Epidermal melanocyte (primary cell): ENCODE data around the gene BDKRB2.

Experiments used
- DNase-seq: peaks from one replicate; pipeline ENCODE4 v3.0.0; 2011; ENCODE audit warnings: low spot score; ENCODE audit not compliant: insufficient read length

Gene BDKRB2

DNA sequence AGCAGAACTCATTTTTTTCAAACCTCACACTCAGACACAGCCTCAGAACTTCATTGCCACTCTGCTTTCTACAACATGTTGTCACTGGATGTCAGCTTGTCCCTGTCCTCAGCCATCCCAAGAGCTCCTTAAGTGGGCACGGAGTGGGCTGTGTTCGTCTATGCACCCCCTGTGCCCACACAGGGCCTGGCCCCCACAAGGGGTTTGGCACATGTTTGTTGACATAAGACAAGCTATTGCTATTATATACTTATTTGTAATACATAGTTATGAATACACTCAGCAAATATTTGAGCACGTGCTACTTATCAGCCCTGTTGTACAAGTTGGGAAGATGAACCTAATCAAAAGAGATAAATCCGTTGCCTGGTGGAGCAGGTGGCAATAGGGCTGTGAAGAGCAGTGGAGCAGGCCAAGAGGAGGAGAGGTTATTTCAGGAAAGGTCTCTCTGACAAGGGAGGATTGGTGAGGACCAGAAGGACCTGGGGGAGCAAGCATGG, 47.1 kb downstream of the BDKRB2 start:
- no peak for DNase-seq

DNA sequence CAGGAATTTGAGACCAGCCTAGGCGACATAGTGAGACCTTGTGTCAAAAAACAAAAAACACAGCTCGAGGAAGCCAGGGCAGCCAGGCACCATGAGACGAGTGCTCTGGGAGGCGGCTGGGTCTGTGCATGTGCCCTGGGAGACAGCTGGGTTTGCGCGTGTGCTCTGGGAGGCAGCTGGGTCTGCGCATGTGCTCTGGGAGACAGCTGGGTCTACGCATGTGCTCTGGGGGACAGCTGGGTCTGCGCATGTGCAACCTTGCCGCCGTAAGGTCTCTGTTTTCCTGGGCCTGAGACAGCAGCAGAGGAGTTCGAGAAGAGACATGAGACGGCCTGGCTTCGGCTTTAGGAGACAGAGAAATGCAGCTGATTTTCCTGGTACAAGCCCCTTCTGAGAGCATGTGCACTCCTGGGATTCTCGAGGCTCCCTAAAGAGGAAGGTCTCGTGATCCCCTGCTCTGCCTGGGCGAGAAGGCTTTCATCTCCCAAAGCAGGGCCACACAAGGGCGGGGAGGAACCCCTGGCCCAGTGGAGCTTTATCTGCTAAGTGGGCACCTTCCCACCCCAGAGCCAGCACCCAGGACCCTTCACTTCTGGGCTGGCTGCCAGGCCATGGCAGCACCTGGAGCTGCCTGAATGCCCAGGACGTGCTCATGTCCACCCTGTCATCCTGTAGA, 47.8 kb downstream of the BDKRB2 start:
- no peak for DNase-seq

DNA sequence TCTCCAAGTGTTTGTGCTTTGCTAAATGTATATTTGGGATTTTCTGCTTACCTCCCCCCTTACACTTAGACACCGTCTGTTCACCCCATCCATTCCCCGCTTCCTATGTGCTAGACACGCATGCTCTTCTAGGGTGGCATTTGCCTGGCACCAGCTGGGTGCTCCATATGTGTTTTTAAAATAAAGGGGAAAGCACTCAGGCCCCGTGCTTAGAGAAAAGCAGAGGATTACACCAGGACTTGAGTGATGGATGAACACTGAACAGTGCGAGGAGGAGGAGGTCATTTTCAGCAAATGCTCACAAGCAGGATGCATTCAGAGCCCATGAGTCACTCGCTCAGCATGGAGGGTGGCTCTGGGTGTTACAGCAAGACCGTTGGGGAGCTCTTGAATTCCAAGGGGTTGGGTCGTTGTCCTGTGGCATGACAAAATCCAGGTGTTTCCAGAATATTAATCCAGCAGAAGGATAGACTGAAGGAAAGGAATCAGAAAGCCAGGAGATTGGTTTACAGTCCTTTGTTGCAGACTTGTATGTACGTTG, 48.4 kb downstream of the BDKRB2 start:
- DNase-seq = no peak

DNA sequence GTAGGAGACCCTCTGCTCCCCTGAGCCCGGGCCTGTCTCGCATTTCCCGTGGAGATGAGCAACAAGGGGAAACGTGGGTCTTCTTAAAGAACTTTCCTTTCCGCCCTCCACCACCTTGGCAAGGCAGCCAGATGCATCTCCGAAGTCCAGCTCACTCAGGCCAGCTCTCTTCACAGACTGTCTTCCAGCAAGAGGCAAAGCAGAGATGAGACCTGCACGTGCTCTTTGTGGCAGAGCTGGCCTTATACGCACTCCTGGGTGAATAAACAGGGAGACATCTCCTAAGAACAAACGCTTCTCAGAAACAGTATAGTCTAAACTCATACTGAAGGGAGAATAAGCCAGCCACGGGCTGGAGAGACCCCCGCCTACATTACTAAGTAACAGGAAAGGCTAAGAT, 50.0 kb downstream of the BDKRB2 start:
- DNase-seq = no peak

DNA sequence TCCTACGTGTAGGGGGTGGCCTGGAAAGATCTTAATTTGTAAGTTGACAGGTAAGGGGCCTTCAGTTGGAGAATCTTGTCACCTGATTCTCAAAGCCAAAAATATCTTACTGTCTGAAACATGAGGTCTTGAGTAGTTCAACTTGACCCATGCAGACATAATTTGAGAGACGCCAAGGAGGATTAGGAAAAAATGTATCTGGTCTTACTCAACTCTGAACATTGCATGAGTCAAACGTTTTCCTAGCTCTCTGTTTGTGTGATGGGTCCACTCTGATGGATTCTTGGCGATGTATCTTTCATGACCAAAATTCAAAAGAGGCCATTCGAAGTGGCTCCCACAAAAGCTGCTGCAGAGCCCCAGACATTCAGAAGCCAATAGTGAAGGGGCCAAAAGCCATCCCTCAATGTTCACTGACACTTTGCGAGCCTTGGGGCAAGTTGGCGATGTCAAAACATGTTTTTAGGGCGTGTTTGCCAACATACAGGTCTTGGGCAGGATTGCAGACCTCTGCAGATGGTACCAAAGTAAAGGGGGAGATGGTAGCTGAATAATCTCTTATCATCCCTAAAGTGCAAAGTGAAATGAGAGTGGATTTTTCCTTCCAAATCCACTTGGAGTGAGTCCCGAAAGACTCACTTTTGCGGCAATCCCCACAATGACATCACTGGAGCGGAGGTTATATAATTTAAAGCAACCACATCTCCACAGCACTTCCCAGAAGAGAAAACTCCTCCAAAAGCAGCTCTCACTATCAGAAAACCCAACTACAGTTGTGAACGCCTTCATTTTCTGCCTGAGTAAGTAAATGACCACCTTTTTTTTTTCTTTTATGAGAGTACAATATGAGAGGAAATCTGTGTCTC, 51.1 kb downstream of the BDKRB2 start, which contains the start of gene BDKRB1:
BDKRB1 (plus strand) TSS at position 710 of the 866 bp plus-strand sequence. CDS start 7,473 bp downstream, outside the sequence.
- no peak for DNase-seq

DNA sequence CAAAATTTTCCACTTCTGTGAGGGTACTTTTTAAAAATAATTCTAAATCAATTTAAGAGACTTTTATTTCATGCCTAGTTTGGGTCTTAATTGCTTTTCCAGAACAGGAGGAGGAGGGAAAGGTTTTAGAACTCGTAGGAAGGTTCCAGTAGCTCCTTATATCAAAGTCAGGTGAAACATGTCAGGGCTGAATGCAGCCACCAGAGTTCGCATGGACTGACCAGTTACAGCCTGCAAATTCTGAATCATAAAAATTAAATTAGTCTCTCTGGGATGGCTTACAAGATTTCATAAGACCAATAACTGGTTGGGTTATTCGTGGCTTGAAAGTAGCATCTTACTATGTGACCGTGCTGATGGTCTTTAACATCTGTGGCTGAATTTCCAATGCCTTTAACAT, 51.8 kb downstream of the BDKRB2 start:
- no peak for DNase-seq

DNA sequence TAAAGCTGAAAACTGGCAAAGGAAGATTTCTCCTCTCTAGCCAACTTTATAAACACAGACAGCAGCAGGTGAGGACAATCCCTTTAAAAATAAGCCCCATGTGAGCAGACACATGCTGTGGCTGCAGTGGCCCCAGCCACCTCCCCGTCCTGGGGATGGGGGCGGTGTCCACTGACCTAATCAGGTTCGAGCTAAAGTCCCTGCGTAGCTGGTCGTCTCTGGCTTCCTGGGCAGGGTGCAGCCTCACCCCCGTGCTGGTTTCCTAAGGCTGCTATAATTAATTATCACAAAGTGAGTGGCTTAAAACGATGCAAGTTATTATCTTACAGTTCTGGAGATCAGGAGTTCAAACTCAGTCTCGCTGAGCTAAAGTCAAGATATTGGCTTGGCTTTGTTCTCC, 52.4 kb downstream of the BDKRB2 start:
- DNase-seq = no peak

DNA sequence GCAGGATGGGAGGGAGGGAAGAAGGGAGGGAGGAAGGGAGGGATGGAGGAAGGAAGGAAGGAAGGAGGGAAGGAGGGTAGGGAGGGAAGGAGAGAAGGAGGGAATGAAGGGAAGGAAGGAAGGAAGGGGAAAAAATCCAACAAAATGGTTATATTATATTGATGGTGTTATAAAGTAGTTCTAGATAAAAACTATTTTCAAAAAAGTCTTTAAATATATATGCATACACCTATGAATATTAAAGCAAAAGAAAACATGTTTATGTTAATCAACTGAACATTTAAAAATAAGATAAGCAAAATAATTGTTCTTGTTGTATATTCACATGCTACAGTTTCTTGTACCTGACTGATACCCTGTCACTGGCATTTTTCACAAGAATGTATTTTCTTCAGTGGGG, 53.3 kb downstream of the BDKRB2 start:
- DNase-seq = no peak

DNA sequence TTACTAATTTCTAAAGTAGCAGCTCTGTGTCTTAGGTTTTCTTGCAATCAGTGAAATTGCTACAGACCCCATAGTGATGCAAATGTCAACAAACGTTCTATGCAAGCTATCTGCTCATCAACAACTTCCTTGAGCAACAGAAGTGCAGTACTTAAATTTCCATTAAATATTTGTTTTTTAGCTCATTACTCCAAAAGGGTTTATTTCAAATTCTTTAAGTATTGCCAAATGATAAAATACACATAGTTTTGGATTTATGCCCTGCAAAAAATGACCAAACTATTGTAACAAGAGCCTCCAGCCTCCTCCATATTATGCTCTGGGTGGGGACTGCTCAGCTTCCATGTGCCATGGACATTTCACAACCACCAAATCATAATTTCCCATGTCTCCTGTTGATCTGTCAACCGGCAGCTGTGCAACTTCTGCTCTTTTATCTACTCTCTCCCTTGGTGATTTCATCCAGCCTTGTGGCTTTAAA, 55.7 kb downstream of the BDKRB2 start:
- DNase-seq = no peak

DNA sequence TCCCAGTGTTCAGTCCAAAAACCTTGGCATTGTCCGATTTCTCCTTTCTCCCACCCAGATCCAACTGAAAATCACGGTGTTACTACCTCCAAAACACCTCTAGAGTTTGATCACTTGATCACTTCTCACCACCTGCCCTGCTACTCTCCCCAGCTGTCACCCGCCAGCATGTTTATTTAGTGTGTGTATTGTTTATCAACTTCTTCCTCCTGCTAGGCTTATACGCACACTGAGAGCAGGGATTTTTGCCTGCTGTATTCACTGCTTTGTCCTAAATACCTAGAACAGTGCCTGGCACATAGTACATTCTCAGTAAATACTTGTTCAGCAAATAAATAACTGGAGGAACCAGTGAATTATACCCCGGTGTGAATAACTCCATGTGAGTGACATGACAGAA, 56.4 kb downstream of the BDKRB2 start:
- no peak for DNase-seq

DNA sequence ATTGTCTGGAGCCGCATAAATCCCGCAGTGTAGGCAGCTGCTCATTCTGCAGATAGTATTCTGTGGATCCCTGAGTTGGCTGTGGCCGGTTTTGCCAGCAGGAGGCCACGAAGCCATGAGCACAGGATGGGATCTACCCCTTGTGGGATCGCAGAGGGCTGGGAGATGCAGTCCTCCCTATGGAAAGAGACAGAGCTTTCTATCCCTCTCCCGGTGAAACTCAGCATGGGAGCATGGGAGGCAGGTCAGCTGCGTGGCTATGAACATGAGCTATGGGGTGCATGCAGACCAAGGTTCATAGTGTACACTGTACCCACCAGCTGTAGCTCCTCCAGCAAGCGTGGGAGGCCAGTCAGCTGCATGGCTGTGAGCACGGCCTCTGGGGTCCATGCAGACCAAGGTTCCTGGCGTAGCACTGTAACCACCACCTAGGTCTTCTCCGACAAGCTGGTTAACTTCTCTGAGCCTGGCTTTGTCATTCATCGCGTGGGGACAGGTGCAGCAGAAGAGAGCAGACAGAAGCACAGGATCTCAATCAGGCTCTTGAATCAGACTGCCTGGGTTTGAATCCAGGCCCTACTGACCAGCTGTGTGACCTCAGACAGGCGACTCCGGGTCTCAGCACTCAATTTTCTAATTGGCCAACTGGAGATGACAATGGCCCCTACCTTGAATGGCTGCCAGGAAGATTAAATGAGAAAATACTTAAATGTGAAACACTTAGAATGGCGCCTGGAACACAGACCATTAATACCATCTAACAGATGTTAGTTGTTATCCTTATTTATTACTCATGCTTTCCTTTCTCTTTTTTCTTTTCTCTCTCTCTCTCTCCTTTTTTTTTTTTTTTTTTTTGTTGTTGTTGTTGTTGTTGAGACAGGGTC, 57.4 kb downstream of the BDKRB2 start:
- DNase-seq = no peak

DNA sequence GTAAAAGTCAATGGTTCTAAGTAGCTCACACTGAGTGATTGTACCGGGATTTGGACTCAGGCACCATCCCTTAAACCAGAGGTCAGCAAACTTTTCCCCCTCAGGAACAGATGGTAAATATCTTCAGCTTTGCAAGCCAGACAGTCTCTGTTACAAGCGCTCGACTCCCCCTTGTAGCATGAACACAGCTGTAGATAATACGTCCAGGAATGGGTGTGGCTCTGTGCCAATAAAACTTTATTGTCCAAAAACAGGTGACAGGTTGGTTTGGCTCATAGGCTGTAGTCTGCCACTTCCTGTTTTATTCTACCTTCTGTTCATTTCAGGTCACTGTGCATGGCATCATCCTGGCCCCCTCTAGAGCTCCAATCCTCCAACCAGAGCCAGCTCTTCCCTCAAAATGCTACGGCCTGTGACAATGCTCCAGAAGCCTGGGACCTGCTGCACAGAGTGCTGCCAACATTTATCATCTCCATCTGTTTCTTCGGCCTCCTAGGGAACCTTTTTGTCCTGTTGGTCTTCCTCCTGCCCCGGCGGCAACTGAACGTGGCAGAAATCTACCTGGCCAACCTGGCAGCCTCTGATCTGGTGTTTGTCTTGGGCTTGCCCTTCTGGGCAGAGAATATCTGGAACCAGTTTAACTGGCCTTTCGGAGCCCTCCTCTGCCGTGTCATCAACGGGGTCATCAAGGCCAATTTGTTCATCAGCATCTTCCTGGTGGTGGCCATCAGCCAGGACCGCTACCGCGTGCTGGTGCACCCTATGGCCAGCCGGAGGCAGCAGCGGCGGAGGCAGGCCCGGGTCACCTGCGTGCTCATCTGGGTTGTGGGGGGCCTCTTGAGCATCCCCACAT, 58.9 kb downstream of the BDKRB2 start:
- DNase-seq = no peak

DNA sequence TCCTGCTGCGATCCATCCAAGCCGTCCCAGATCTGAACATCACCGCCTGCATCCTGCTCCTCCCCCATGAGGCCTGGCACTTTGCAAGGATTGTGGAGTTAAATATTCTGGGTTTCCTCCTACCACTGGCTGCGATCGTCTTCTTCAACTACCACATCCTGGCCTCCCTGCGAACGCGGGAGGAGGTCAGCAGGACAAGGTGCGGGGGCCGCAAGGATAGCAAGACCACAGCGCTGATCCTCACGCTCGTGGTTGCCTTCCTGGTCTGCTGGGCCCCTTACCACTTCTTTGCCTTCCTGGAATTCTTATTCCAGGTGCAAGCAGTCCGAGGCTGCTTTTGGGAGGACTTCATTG, 59.5 kb downstream of the BDKRB2 start:
- DNase-seq = no peak

DNA sequence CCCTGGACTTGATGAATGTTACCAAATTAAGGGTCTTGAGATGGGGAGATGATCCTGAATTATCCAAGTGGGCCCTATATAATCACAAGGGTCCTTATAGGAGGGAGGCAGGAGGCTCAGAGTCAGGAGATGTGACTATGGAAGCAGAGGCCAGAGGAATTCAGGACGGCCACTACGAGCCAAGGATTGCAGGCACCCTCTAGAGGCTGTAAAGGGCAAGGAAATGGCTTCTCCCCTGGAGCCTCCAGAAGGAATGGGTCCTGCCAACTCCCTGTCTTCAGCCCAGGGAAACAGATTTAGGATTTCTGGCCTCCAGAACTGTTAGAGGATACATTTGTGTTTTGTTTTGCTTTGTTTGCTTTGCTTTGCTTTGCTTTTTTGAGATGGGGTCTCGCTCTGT, 60.2 kb downstream of the BDKRB2 start:
- no peak for DNase-seq

DNA sequence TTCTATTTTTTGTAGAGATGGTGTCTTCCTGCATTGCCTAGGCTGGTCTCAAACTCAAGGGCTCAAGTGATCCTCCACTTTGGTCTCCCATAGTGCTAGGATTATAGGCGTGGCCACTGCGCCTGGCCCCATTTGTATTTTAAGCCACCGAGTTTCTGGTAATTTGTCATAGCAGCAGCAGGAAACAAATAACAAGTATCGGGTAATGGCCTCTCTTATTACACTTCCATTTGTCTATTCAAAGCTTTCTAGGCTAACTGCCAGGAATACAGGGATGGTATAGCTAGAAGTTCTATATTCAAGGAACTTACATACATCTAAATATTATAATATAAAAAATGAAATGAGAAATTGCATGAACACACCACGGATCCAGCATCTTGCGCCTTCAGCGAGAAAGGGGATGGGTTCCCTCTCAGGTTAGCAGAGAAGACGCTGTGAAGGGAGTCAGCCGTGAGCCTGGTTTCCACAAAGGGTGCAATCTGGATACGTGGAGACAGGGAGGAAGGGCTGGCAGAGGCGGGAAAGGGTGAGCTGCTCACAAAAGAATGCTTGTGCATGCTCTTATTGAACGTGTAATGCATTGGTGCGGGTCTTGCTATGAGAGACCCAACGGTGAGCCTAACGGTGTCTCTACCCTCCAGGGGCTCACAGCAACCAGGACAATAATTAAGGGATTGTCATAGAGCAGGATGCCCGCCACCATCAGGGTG, 60.9 kb downstream of the BDKRB2 start:
- DNase-seq = no peak

DNA sequence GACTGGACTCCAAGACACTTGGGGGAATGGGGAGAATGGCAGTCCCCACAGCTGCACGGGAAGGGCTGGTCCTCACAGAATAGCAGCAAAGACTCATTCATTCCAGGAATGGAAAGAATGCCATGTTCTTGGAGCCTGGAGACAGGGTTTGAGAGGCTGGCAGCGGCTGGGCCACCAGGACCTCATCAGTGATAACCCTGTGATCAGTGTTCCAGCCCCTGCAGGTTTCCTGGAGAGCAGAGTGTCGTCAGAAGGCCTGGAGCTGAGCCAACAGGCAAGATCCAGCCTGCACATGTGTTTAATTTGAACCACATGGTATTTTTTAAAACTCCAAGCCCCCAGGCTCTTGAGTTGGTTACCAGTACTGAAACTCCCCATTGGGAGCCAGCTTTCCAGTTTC, 62.7 kb downstream of the BDKRB2 start:
- DNase-seq = peak; percentile 88

DNA sequence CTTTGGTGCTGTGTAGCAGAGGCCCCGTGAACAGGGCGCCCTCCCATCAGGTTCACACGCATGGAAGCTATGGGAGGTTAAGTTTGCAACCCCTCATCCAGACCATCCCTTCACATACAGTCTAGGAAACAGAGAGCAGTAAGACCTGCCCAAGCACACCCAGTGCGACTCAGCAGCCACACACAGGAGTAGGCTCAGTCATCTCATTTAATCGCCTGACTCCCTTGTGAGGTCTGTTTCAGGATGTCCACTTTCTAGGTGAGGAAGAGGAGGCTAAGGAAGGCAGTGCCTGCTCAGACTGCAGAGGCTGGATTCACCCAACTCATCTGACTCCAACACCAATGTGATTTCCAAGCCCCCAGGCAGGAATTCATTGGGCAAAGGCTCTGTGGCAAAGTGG, 63.3 kb downstream of the BDKRB2 start:
- DNase-seq = no peak

DNA sequence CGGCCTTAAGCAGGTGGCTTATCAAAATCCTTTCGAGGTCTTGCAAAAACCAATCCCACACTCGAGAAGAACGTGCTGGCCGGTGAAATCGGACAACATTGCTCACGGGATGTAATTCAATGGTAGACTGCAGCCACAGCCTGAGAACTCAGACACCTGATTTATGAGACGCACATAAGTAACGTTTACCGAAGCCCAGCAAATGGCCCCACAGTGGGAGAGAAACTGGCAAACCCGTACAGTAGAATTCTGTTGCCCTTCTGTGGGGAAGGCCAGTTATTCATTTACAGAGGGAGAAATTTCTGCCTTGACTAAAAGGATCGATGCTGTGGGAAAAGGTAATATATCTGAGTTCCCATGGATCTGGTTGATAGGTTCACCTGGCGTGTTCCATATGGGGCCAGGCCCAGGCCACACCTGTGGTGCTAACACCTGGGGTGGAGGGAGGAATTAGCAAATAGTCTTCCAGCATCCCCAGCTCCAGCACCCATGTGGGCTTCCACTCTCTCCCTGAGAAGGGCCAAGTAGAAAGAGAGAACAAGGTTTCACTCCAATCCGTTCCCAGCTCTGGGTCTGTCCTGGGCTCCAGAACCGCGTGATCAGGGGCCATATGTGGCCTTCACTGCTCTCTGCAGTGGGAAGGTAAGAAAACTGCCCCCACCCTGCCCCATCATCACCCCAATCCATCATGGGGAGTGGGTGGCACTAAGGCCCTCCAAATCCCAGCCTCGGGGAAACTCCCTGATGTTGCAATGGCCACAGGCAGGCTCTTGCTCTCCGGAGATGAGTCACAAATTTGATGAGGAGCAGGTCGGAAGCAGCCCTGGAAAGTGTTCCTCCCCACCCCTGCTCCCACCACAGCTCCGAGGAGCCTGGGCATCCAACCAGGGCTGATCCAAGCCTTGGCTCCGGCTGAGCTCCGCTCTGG, 64.1 kb downstream of the BDKRB2 start:
- no peak for DNase-seq

DNA sequence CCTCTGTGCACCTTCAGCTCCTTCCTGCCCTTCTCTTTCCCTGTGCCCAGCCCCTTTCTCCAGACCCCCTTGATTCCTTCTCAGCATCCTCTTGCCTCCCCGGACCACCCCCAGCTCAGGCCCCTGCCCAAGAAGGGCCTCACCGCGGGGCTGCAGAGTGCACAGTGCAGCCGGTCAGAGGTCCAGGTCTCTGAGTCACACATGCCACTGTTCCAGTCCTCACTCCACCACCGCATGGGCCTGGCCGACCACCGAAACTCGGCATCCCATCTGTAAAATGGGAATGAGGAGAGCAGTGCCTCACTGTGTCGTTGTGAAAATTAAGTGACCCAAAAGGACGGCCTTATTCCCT, 64.7 kb downstream of the BDKRB2 start:
- no peak for DNase-seq
